HG03457 (cell line): ENCODE measurements around the gene HOXB5.

Source experiments
- ATAC-seq: cut with Tn5 transposase; IDR thresholded peaks from one replicate; pipeline ENCODE4 v1.9.1; 2021; ENCODE audit warnings: moderate number of reproducible peaks; ENCODE audit not compliant: unreplicated experiment

The HOXB5 gene

DNA sequence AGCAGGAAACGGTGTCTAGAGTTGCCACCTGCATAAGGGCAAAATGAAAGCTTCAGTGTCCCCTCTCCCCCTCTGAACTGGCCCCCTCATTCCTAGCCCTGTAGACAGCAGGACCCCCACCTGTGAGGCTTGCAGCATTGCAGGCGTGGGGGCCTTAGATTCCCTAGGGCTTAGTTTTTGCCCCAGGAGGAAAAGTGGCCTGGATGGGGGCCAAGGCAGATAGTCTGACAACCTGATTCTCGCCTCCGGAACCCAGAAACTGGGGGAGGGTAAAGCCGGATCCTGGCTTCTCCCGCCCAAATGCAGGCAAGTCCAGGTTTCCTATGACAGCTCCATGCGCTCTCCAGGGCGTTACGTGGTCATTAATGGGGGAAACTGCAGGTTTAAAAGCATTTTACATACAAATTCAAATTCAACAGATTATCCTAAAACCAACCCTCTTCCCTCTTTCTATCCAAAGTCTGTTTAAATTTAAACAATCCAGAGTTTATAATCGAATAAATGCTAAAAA, 11.9 kb upstream of the HOXB5 start:
- no peak for ATAC-seq

GRCh38 chr17:48604770-48605329, 11.3 kb upstream of the HOXB5 start, which contains the start of gene HOXB6:
HOXB6 (minus strand) TSS chr17:48604986; CDS start chr17:48598150, 6,836 bp downstream.
- no peak for ATAC-seq

DNA sequence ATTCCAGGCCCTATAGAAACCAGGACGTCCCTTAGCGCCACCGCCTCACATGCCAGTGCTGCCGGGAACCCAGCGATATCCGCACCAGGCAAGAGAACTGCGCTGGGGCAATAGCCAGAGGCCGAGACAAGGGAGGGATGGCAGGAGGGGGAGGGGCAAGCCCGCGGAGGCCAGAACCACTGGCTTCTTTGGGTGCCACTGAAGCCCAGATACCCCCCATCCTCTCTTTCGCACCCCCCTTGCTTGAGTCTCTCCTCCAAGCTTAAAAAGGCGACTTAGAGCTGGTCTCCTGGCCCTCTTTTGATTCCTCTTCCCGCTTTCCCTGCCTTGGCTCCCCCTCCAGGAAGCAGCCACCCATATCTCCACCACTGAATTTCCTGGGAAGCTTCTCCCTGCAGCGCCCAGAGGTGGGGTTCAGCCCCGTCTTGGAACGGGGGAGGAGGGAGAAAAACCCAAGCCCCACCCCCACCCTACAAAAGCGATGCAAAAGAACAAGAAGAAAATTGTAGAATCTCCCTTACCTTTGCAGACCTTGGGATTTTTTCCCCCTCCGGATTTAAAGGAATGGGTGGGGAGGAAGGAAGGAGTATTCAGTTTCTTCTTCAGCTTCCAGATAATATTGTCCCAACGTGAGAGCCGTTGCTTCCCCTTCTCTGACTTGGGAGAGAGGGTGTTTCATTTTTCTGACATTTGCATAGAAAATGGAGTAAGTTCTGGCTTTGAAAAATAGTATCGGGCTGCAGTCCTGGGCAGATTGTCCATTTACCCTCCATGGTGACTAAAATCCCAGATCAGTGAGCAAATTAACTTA, 10.6 kb upstream of the HOXB5 start:
- ATAC-seq, result no peak

GRCh38 chr17:48601539-48602425, 8.2 kb upstream of the HOXB5 start:
- ATAC-seq, result no peak

DNA sequence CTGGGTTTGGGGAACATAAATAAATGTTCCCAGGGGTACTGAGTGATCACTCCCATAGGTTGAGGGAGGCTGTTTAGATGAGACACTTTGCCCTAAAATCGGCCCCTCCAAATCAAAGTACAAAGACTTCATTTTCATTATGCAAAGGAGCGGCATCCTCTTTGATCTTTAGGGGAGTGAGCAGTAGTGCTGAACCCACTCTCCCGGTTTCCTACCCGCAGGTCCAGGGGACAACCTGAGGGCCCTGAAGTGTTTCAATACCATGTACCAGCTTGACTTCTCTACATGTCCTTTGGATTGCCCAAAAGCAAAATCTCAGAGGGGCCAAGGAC, 7.6 kb upstream of the HOXB5 start:
- no peak for ATAC-seq

- no peak for ATAC-seq
Measured at GRCh38 chr17:48600244-48601098, 6.9 kb upstream of the HOXB5 start.

- ATAC-seq, result no peak
Measured at GRCh38 chr17:48599354-48599753, 5.8 kb upstream of the HOXB5 start.

GRCh38 chr17:48598736-48599135, 5.2 kb upstream of the HOXB5 start:
- ATAC-seq, result no peak

DNA sequence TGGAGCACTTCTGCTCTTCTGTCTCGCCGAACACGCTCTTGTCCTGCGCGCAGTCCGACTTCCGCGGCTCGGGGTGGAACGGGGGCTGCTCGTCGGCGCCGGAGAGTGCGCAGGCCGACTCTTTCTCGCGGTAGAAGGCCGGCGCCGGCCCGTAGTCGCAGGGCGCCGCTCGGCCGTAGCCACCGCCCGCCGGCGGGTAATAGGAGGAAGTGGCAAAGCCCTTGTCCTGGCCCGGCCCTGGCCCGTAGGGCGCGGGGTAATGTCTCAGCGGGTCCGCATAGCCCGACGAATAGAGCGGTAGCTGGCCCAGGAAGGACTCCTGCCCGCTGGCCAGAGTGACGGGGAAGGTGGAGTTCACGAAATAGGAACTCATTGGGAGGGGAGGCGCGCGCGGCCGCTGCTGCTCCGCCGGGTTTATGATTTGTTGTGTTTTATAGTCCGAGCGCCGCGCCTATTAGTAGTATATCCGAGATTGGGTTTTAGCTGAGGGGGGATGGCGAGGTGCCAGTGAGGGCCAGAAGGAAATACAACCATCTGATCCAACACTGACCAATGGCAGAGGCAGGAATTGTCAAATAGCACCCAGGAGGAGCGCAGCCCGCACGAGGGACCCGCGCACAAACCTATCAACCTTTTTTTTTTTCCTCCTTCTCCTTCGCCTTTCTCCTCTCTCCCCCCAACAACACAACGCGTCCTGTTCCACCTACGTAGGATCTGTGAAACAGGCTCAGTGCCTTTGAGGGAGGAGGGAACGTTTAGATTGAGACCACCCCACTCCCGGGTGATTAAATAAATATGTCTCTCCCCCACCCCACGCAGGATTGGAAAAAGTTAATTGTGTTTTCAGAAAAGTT, 4.4 kb upstream of the HOXB5 start:
- no peak for ATAC-seq

- no peak for ATAC-seq
Measured at GRCh38 chr17:48597528-48597777, 3.9 kb upstream of the HOXB5 start.

GRCh38 chr17:48596735-48597527, 3.4 kb upstream of the HOXB5 start:
- no peak for ATAC-seq

GRCh38 chr17:48596000-48596734, 2.6 kb upstream of the HOXB5 start:
- no peak for ATAC-seq

DNA sequence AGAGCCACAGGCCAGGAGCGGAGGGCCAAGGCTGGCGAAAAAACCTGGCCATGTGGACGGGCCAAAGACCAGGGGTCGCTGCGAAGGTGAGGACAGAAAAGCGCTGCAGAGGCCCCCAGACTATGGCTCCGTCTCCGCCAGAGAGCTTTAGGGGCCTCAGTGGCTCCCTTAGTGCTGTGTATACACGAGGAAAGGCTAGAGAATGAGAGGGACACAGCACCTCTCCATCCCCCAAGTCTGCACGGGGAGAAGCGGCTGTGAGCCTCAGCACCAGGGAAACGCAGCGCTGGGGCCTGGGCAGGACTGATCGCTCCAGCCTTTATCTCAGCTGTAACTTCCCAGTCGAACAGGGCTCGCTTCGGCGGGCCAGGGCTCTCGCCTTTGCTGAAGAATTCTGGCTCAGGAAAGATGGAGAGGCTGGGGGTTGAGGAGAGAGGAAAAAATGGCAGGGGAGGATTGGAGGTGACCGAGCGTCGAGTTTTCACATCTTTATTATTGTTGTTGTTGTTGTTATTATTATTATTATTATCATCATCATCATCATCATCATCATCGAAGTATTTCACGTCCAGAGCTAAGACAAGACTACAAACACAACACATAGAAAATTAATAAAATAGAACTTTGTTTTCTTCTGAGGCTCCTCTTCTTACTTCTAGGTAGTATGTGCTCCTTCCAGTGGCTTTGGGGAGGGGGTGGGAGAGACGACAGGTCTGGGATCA, 1.9 kb upstream of the HOXB5 start:
- ATAC-seq, result no peak

GRCh38 chr17:48594538-48595277, 1.1 kb upstream of the HOXB5 start:
- no peak for ATAC-seq

DNA sequence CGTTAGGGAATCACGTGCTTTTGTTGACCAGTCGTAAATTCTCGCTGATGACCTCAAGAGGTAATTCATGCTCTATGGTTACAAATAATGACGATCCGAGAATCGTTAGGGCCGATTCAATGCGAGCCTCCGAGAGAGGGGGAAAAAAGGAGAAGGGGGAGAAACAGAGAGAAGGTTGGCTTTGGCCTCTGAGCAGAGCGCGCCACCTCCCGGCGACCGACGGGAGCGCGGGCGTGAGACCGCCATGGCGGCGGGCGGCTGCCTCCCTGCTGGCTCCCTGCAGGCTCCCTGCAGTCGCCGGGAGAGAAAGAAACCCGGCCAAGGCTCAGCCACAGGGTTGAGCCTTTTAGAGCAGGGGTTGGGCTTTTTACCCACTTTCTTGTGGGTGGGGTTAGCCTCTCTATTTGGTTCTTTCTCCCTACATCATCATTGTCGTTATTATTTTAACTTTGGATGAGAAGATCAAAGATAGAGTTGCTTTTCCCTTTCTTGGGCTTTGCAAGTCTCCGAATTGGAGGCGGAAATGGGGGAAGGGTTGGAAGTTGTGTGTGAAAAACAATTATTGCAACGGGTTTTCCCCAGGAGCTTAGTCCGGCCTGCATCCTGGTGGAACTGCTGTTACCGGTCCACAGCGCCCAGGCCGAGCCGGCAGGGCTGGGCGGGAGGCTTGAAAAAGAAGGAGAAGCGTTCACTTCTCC, 410 bp upstream of the HOXB5 start:
- ATAC-seq, result no peak

- no peak for ATAC-seq
Measured at GRCh38 chr17:48592577-48592976, 1.0 kb downstream of the HOXB5 start.
